Measurements from ENCODE around the gene ITGAV.

DNA sequence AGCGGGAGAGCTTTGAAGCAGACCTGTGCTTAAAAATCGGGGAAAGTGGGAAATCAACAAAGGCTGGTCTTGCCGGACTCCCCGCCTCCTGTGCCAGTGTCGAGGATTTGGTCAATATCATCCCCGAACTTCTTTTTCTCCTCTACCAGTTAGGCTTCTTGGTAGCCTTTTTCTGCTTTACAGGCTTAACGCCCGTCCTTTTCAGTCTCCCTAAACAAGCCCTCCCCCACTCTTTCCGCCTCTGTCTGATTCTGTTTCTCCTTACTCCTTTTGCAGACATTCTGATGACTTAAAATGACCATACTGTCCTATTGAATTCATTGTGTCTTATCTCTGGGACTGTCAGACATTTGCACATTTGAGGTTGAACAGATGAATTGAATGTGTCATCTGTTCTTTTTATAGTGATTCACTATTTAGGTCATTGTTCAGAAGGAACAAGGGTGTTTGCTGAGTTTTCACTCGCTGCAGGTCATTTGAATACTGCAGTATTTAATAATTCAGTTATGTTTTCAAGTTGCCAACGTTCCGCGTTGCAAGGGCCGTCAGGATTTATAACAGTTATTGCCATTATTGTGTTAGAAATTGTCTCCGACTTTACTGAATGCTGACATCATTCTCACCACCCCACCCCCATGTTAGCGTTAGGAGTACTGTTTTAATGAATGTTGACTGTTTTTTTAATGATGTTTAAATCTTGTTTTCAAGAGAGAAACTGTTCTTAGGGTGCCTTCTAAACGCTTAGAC lies 1.1 kb downstream of the ITGAV start:
- TF ChIP-seq, protein P1, sequence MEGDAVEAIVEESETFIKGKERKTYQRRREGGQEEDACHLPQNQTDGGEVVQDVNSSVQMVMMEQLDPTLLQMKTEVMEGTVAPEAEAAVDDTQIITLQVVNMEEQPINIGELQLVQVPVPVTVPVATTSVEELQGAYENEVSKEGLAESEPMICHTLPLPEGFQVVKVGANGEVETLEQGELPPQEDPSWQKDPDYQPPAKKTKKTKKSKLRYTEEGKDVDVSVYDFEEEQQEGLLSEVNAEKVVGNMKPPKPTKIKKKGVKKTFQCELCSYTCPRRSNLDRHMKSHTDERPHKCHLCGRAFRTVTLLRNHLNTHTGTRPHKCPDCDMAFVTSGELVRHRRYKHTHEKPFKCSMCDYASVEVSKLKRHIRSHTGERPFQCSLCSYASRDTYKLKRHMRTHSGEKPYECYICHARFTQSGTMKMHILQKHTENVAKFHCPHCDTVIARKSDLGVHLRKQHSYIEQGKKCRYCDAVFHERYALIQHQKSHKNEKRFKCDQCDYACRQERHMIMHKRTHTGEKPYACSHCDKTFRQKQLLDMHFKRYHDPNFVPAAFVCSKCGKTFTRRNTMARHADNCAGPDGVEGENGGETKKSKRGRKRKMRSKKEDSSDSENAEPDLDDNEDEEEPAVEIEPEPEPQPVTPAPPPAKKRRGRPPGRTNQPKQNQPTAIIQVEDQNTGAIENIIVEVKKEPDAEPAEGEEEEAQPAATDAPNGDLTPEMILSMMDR (conservative IDR thresholded peaks at IDR 0.05; ENCODE audit: low read length), result no peak
- TF ChIP-seq EZH2phosphoT487 (IDR thresholded peaks at IDR 0.05; ENCODE audit: borderline replicate concordance), result no peak
